HUDEP-2 (cell line): ENCODE data around the gene ZSCAN5B.
"Not testable (repeated sequence)": the region's sequence is repeated elsewhere in the genome, so short reads cannot be mapped to it uniquely, and the experiment has no call there.

ENCODE experiments used
- DNase-seq, 76 experiments: peaks; one replicate each; lab custom pipeline; 2025; ENCODE audit not compliant: unreplicated experiment in 76 of 76; lab: John Stamatoyannopoulos, UW

The ZSCAN5B gene

DNA sequence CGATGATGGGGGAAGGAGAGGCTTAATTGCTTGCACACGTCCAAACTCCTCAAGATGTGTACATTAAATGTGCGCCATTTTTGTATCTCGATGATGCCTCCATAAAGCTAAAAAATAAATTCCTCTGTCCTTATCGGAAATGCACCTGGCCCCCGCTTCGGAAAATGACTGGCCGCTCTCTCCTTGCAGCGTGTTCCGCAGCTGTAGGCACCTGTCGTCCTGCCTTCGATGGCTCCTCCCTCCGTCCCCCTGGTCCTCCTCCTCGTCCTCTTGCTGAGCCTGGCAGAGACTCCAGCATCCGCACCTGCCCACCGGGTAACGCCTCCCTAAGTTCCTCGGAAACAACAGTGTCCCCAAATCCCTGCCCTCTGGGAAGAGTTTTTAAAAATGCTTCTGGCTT, 20.7 kb downstream of the ZSCAN5B start:
- no peak for DNase-seq

GRCh38 chr19:56176310-56176709, 21.3 kb downstream of the ZSCAN5B start:
- DNase-seq = not testable (repeated sequence)

- not testable (repeated sequence) for DNase-seq
Measured at GRCh38 chr19:56175861-56176307, 21.7 kb downstream of the ZSCAN5B start, which contains the start of gene GALP. GALP (plus strand) TSS chr19:56176008; CDS start chr19:56177109, 1,101 bp downstream.

- DNase-seq = no peak
Measured at GRCh38 chr19:56174550-56174949, 23.0 kb downstream of the ZSCAN5B start.

DNA sequence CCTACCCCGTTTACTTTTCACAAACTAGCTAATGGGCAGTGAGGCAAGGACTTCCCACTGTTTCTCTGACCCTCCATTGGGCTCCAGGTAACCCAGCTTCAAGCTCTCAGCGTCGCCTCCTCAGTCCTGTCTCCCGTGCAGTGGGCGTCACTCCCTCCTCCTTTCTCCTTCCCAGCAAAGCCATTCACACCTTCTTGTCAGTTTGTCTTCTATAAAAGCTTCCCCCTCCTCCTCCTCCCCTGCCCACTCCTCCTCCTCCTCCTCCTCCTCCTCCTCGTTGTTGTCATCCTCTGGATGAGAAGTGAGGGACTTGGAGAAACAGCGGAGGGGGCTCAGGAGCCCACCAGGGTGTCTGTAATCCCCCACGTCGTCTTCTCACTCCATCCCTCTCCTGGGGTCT, 23.5 kb downstream of the ZSCAN5B start:
- DNase-seq = no peak

DNA sequence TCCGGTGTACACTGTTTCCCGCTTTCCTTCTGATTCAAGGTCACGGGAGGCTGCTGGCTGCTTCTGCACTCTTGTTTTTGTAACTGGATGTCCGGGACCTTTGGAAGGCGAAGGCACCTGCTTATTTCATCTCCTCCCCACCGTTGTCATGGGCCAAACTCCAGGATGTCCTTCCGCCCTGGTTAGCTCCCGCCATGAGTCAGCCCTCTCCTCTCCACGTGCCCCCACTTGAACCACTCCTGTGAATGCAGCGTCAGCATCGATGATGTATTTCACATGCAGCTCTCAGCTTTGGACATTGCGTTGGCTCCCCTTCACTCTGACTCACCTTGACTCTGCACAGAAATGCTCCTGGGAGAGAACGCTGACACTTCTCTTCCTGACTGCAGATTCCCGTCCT, 27.3 kb downstream of the ZSCAN5B start:
- no peak for DNase-seq

DNA sequence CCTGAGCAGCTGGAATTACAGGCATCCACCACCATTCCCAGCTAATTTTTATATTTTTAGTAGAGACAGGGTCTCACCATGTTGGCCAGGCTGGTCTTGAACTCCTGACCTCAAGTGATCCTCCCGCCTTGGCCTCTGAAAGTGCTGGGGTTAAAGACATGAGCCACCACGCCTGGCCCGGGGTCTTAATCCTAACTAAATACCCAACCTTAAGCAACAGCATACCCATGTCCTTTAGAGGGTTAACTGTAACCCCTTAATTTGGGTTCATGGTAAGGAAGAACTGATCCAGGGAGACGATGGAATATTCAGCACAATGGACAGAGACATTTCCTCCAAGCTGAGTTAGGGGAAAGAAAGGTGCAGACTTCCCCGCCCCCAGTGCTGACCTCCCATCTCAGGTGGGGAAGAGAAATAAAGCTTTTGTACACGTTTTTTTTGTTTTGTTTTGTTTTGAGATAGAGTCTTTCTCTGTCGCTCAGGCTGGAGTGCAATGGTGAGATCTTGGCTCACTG, 30.5 kb downstream of the ZSCAN5B start:
- peak in 2 of 76 experiments; percentile 4 to 7 for DNase-seq

- no peak for DNase-seq
Measured at GRCh38 chr19:56163097-56163496, 34.5 kb downstream of the ZSCAN5B start.

- DNase-seq = peak in 6 of 76 experiments; percentile 7 to 39 (median 33)
Measured at GRCh38 chr19:56162258-56162657, 35.3 kb downstream of the ZSCAN5B start.

DNA sequence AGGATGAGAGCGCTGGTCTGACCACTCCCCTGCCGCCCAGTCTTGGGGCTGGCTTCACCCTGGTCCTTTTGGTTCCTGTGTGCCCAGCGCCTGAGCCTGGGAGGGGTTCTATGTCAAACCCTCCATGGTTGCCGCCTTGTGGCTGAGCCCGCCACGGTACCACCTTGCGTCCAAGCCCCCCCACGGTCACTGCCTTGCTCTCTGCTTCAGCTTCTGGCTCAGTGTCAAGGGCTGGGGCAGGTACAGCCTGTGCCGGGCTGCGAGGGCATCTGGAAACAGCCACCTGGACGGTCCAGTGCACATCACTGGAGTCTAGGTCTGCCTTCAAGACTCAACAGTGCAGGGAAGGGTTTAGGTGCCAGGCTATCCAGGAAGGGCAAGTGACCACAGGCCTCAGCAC, 36.0 kb downstream of the ZSCAN5B start:
- DNase-seq = no peak

- DNase-seq = no peak
Measured at GRCh38 chr19:56159622-56160271, 37.8 kb downstream of the ZSCAN5B start.

- no peak for DNase-seq
Measured at GRCh38 chr19:56159009-56159559, 38.5 kb downstream of the ZSCAN5B start.

DNA sequence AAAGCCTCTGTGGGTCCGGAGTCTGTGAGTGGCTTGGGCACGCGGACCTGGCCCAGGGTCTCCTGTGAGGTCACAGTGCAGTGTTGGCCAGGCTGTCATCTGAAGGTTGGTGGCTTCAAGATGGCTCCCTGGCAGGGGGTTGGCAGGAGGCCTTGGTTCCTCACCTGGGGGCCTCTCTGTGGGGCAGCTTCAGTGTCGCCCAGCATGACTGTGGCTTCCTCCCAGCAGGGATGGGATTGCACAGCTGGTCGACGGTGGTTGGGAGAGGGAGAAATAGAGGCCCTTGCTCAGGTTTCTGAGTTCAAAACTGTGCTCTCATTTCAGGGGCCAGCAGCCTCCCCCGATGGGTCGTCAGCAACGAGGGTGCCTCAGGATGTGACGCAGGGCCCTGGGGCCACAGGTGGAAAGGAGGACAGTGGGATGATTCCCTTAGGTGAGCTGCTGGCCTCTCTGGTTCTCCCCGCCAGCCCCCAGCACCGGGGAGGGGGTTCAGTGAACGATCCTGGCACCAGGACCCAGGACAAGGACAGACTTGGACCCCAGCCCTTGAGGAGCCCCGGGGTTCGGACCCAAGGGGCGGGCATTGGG, 39.3 kb downstream of the ZSCAN5B start:
- no peak for DNase-seq

GRCh38 chr19:56156768-56157167, 40.8 kb downstream of the ZSCAN5B start:
- no peak for DNase-seq

GRCh38 chr19:56155124-56155687, 42.4 kb downstream of the ZSCAN5B start:
- DNase-seq = peak in 8 of 76 experiments; percentile 9 to 23 (median 10)

DNA sequence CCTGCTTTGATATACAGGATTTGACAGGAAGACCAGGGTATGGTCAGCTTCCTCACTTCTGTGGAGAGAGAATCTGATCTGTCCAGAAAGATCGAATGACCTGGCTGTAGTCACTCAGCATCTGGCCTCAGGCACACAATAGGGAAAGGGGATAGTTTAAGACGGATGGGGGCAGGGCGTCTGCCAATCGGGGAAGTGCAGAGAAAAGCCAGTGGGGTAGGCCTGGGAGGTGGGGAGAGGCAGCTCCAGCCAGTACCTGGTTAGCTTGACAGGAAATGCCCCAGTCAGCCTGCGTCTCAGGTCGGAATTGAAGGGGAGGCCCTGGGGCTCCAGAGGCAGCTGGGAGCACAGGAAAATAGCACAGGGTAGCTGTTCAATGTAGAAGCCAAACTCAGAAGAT, 44.1 kb downstream of the ZSCAN5B start:
- DNase-seq = no peak

DNA sequence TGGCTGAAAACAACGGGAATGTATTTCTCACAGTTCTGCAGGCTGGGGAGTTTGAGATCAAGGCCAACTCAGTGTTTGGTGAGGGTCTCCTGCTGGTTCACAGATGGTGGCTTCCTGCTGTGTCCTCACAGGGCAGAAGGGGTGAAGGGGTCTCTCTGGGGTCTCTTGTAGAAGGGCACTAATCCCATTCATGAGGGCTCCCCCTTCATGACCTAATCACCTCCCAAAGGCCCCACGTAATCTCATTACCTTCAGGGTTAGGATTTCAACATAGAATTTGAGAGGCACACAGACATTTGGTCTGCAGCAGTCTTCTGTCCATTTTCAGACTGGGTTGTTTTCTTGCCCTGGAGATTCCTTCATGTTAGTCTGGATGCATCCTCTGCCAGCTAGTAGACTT, 44.9 kb downstream of the ZSCAN5B start:
- DNase-seq = no peak

GRCh38 chr19:56150358-56150757, 47.2 kb downstream of the ZSCAN5B start:
- DNase-seq = no peak

- DNase-seq = no peak
Measured at GRCh38 chr19:56149656-56150038, 47.9 kb downstream of the ZSCAN5B start.

DNA sequence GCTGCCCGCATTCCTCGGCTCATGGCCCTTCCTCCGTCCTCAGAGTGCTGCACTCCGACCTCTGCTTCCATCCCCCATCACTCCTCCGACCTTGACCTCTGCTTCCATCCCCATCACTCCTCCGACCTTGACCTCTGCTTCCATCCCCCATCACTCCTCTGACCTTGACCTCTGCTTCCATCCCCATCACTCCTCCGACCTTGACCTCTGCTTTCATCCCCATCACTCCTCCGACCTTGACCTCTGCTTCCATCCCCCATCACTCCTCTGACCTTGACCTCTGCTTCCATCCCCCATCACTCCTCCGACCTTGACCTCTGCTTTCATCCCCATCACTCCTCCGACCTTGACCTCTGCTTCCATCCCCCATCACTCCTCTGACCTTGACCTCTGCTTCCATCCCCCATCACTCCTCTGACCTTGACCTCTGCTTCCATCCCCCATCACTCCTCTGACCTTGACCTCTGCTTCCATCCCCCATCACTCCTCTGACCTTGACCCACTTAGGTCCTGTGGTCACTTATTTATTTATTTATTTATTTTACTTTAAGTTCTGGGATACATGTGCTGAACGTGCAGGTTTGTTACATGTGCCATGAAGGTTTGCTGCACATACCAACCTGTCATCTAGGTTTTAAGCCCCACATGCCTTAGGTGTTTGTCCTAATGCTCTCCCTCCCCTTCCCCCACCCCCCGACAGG, 48.5 kb downstream of the ZSCAN5B start:
- not testable (repeated sequence) for DNase-seq

GRCh38 chr19:56148096-56148495, 49.5 kb downstream of the ZSCAN5B start:
- DNase-seq = no peak
